Heart left ventricle (tissue), 13 donors: ENCODE data around the gene CCSER2.

Experiments
- CTCF ChIP-seq, 12 donors: fragments of 200-600 bp; sonication (generic) in 4 of 12; IDR thresholded peaks; one replicate each; pipeline versions ENCODE4 v1.5.0 to v1.8.0; 2018 to 2022; ENCODE audit warnings: antibody characterized with exemption in 12 of 12, mild to moderate bottlenecking in 5 of 12
- POLR2A ChIP-seq, 2 donors: fragments of 450-650 bp; IDR thresholded peaks; one replicate each; pipeline ENCODE4 v1.6.1; 2017; ENCODE audit warnings: antibody characterized with exemption in 2 of 2, mild to moderate bottlenecking in 2 of 2, moderate library complexity in 2 of 2
- donor health status: ischemic (EF 13 %, LVEDD 7.1; RV severe dilation, severe dysfunction).
- donor health status: DM: no; HTN: yes; CAD: no.
- donor health status: DM: no; HTN: no; CAD: no.
- donor health status: ischemic (EF 25% LVEDD 6.9; RV normal size, moderate dysfunction).
- donor health status: ischemic (EF 25% LVEDD 5.7; RV mildly dilated, moderate dysfunction).
- donor health status: ischemic (EF 35%, LVEDD 5.7; RV mildly dilated, moderate dysfunction).
- donor health status: nonischemic (EF 11% LVEDD 7.7; RV severe dilation, severe dysfunction).
- donor health status: DM: yes; HTN: yes; CAD: no.
- donor health status: PGD.
- donor health status: ischemic (EF 29% LVEDD 5.4; RV normal size, mild dysfunction).
- donor health status: nonischemic (EF 23%, LVEDD 6.1; RV moderate dilation, normal function).

GRCh38 chr10:84546609-84547008 lies 218.2 kb downstream of the CCSER2 start:
- no peak for TF ChIP-seq CTCF (IDR thresholded peaks at IDR 0.05)
- TF ChIP-seq POLR2A (IDR thresholded peaks at IDR 0.05), result no peak
